ENCODE measurements around the gene AXDND1.

DNA sequence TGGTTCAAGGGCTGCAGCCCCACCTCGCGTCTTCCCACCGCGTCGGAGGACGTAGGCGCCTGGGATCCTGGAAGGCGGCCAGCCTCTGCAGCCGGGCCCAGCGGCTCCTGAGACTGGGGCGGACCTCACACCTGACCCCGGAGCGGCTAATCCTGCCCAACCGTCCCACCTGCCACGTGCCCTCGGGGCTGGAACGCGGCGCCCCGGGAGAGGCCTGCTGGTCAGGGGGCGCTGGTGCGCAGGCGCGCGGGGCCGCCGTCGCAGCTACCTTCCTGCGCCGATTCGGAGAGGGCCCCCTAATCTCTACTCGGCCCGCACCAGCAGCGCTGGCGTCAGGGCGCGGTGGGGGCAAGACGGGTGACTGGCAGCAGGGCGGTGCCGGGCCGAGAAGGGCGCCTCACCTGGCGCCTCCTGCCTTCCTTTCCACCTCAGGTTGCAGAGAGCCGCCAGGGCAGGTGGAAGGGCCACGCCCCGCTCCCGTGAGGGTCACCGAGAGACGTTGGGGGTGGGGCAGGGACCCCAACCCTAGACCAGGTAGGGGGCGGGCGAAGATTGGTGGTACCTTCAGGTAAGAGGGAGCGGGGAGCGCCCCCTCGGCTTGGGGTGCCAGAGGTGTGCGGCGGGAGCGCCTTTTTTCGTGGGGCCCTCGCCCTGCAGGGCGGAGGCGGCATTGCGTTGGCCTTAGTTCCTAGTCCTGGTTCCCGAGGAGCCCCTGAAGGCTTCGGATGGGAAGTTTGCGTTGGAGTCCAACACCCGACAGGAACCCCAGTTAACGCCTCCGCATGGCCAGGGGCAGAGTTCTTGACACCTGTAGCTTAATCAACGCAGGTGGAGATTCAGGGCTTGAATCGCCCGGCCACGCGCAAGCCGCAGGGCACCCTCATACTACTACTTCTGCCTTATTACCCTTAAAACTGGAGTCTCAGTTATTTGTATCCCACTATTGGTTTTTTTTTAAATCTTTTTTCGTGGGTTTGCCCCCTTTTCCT is 226.1 kb downstream of the AXDND1 start, which contains the start of gene TDRD5:
- TF ChIP-seq EZH2 (IDR thresholded peaks at IDR 0.05; ENCODE audit: insufficient read depth, poor library complexity, severe bottlenecking) (no peak), EZH2phosphoT487 (IDR thresholded peaks at IDR 0.05; ENCODE audit: insufficient read depth, low read depth) (no peak)

Data from GM23248 (cell line).